Ovary (tissue), 3 donors: ENCODE results near the gene ARHGEF28.

Source experiments
- POLR2A ChIP-seq: fragments of 450-650 bp; IDR thresholded peaks from one replicate; pipeline ENCODE4 v1.6.1; 2017; ENCODE audit warnings: antibody characterized with exemption, mild to moderate bottlenecking, moderate library complexity
- TF ChIP-seq, protein P1 (sequence below), 3 donors: fragments of 450-650 bp in 2 of 3; fragments of 200-600 bp in 1 of 3; IDR thresholded peaks; one replicate each; pipeline versions ENCODE4 v1.5.1 to v1.8.0; 2016 to 2022; ENCODE audit warnings: antibody characterized with exemption in 3 of 3, mild to moderate bottlenecking in 1 of 3
- donor health status: DM: no; HTN: no; CAD: no.

DNA sequence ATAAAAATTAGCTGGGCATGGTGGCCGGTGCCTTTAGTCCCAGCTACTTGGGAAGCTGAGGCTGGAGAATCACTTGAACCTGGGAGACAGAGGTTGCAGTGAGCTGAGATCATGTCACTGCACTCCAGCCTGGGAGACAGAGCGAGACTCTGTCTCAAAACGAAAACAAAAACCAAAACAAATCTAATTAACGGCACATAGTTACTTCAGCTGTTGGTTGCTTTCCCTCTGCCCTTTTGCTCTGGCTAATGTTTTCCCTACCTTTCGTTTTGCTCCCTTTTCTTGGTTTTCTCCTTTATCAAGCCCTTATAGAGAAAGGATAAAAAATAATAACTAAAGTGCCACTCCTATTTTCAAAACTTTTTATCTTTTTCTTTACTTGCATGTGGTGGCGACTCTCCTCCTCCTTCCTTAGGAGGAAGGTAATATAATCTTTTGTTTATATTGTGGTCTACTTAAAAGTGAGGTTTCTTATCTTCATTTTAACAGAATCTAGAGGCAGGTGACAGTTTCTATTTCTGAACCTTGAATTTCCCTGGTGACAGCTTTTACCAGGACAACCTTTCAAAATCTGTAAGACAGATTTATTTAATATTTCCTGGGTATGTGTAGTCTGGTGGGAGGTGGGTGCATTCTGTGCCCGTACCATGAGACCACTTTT, 125.4 kb downstream of the ARHGEF28 start:
- TF ChIP-seq, protein P1, sequence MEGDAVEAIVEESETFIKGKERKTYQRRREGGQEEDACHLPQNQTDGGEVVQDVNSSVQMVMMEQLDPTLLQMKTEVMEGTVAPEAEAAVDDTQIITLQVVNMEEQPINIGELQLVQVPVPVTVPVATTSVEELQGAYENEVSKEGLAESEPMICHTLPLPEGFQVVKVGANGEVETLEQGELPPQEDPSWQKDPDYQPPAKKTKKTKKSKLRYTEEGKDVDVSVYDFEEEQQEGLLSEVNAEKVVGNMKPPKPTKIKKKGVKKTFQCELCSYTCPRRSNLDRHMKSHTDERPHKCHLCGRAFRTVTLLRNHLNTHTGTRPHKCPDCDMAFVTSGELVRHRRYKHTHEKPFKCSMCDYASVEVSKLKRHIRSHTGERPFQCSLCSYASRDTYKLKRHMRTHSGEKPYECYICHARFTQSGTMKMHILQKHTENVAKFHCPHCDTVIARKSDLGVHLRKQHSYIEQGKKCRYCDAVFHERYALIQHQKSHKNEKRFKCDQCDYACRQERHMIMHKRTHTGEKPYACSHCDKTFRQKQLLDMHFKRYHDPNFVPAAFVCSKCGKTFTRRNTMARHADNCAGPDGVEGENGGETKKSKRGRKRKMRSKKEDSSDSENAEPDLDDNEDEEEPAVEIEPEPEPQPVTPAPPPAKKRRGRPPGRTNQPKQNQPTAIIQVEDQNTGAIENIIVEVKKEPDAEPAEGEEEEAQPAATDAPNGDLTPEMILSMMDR (IDR thresholded peaks at IDR 0.05), result no peak
- no peak for TF ChIP-seq POLR2A
